ENCODE measurements around the gene GRB14. TPM values are rescaled to one million over a fixed set of nuclear protein-coding genes. Genes with fewer than 3 reads are reported as not detected.
"Not testable (repeated sequence)": the region's sequence is repeated elsewhere in the genome, so short reads cannot be mapped to it uniquely, and the experiment has no call there.

The GRB14 gene
- total RNA-seq, 1 donor from 2014 or later, result 22.3 TPM

GRCh38 chr2:164561416-164561815 lies 59.9 kb downstream of the GRB14 start:
- H3K4me3 ChIP-seq (ENCODE audit: low read depth, low read length), result no peak overlapping the region
- DNase-seq (ENCODE audit: low read depth), result no peak
- TF ChIP-seq, protein P1, sequence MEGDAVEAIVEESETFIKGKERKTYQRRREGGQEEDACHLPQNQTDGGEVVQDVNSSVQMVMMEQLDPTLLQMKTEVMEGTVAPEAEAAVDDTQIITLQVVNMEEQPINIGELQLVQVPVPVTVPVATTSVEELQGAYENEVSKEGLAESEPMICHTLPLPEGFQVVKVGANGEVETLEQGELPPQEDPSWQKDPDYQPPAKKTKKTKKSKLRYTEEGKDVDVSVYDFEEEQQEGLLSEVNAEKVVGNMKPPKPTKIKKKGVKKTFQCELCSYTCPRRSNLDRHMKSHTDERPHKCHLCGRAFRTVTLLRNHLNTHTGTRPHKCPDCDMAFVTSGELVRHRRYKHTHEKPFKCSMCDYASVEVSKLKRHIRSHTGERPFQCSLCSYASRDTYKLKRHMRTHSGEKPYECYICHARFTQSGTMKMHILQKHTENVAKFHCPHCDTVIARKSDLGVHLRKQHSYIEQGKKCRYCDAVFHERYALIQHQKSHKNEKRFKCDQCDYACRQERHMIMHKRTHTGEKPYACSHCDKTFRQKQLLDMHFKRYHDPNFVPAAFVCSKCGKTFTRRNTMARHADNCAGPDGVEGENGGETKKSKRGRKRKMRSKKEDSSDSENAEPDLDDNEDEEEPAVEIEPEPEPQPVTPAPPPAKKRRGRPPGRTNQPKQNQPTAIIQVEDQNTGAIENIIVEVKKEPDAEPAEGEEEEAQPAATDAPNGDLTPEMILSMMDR (conservative IDR thresholded peaks at IDR 0.05; ENCODE audit: low read depth, low read length), result no peak

GRCh38 chr2:164560902-164561301 lies 60.4 kb downstream of the GRB14 start:
- no peak for DNase-seq (ENCODE audit: low read depth)
- no peak overlapping the region for H3K4me3 ChIP-seq (ENCODE audit: low read depth, low read length)

GRCh38 chr2:164560181-164560792 lies 61.0 kb downstream of the GRB14 start:
- TF ChIP-seq, protein P1 (conservative IDR thresholded peaks at IDR 0.05; ENCODE audit: low read depth, low read length), result peak; percentile 76
- no peak overlapping the region for H3K4me3 ChIP-seq (ENCODE audit: low read depth, low read length)
- no peak for DNase-seq (ENCODE audit: low read depth)

More at GRCh38 chr2:164560902-164561301, 60.4 kb downstream of the GRB14 start:
- TF ChIP-seq, protein P1 (conservative IDR thresholded peaks at IDR 0.05; ENCODE audit: low read depth, low read length), result no peak

DNA sequence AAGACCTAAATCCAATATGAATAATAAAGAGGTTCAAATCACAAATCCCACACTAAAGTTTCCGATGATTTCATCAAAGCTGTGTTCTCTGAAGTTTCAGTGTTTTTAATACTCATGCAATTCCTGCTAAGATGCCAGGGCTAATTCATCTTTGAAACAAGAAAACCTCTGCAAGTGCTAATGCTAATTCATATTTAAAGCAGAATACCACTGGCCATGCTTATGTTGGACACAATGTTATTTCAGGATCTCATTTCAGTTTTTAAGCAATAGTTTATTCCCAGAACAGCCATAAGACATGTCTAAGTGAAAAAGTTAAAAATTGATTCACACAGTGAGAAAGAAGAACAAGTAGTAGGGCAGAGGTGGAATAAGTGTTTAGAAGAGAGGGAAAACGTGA lies 62.8 kb downstream of the GRB14 start:
- no peak overlapping the region for H3K4me3 ChIP-seq (ENCODE audit: low read depth, low read length)
- TF ChIP-seq, protein P1 (conservative IDR thresholded peaks at IDR 0.05; ENCODE audit: low read depth, low read length), result no peak
- DNase-seq (ENCODE audit: low read depth), result no peak

DNA sequence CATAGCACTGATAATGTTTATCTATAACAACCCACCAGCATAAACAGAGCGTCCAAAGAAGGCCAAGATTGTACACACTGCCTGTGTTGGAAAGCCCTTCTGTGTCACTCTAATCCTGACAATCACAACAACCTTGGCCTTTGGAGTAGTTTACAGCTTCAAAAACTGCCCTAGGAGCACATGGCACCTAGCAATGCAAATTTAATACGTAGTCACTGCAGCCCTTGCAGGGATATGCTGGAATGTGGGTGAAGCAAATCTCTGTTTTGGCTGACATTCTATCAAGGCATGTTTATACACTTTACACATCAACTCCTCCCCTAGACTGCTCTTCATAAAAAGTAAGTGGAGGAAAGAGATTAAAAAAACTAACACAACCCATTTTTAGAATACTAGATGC lies 66.8 kb downstream of the GRB14 start:
- DNase-seq (ENCODE audit: low read depth), result no peak
- TF ChIP-seq, protein P1 (conservative IDR thresholded peaks at IDR 0.05; ENCODE audit: low read depth, low read length), result no peak
- H3K4me3 ChIP-seq (ENCODE audit: low read depth, low read length), result no peak overlapping the region

DNA sequence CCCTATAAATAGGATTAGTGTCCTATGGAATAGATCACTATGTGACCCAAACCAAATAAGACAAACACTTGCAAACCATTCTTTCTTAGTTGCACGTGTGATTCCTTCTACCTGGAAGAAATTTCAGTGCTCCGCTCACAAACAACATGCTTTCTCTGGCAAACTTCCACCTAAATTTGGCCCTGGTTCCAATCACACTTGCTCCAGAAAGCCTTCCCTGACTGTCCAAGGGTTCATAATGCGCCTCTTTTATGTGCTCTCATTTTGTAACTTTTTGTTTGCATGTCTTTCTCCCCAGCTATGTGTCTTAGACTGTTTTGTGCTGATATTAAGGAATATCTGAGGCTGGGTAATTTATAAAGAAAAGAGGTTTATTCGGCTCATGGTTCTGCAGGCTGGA lies 69.8 kb downstream of the GRB14 start:
- no peak overlapping the region for H3K4me3 ChIP-seq (ENCODE audit: low read depth, low read length)
- no peak for DNase-seq (ENCODE audit: low read depth)
- TF ChIP-seq, protein P1 (conservative IDR thresholded peaks at IDR 0.05; ENCODE audit: low read depth, low read length), result no peak

DNA sequence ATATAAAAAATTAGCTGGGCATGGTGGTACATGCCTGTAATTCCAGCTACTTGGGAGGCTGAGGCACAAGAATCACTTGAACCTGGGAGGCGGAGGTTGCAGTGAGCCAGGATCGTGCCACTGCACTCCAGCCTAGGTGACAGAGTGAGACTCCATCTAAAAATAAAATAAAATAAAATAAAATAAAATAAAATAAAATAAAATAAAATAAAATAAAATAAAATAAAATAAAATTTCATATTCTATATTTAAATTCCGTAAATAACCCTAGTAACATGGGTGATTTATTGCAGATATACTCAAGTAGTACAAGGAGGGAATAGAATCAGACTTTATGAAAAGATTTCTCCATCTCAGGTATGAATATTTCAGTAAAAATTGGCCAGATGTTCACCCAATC lies 71.6 kb downstream of the GRB14 start:
- not testable (repeated sequence) for DNase-seq (ENCODE audit: low read depth); H3K4me3 ChIP-seq (ENCODE audit: low read depth, low read length)
